Posterior vena cava (tissue), 2 donors: ENCODE data around the gene PCSK6. TPM values are rescaled to one million over a fixed set of nuclear protein-coding genes. Genes with fewer than 3 reads are reported as not detected.

ENCODE experiments used
- DNase-seq: peaks from one replicate; pipeline ENCODE4 v3.0.0-alpha.2; 2020; ENCODE audit warnings: low spot score
- intact Hi-C, 2 donors: fragments of 100-400 bp; cut with DNase I; formaldehyde crosslinking; loops; one replicate each; pipeline versions ENCODE4 v1.14.1 to v1.14.2; 2022 to 2023
- long read RNA-seq, 2 donors: library from polyadenylated mRNA; unstranded; transcript quantifications; one replicate each; pipeline ENCODE4 v2.0.0, GENCODE V29; 2020 to 2021
- total RNA-seq, 2 donors: library from RNA; stranded (reverse); fragmentation: NEBNext Ultra II Directional; extraction: Animal tissue kit (Norgen Biotek cat#: 25700); gene quantifications; one replicate each; pipeline ENCODE4 v1.2.1, GENCODE V29; 2021
- donor health status: DM: yes; HTN: yes; CAD: no.
- donor health status: DM: yes; HTN: yes; CAD: no.

Gene PCSK6
- total RNA-seq: 1 to 10 TPM; 9.2 to 9.8 TPM
- long read RNA-seq, donor 1, full-length matches to known transcripts: 1 of 1 reads
- long read RNA-seq, donor 1, partial matches to known transcripts: 0 of 1 reads
- long read RNA-seq, donor 1, other reads (novel, unspliced or antisense): 0 of 1 reads
- long read RNA-seq, donor 2, partial matches to known transcripts: 2 of 6 reads
- long read RNA-seq, donor 2, other reads (novel, unspliced or antisense): 4 of 6 reads

GRCh38 chr15:101489599-101490407 is at the start of gene PCSK6:
PCSK6 (minus strand) TSS chr15:101489707; CDS start chr15:101489670, 37 bp downstream.
- intact Hi-C loops: loop anchor here in 1 of 2 donors (10.0 kb wide), 1 partner anchor 185 kb away; no protein-coding TSS in a partner anchor
- DNase-seq: peak; percentile 78

- intact Hi-C loops: loop anchor here in 1 of 2 donors (10.0 kb wide), 1 partner anchor 106 kb away; no protein-coding TSS in a partner anchor
- DNase-seq: no peak
These were observed 49.5 kb upstream of the PCSK6 start for GRCh38 chr15:101538996-101539395.

GRCh38 chr15:101538177-101538576 is 48.7 kb upstream of the PCSK6 start:
- no peak for DNase-seq

GRCh38 chr15:101537483-101538080 is 48.1 kb upstream of the PCSK6 start:
- intact Hi-C loops: loop anchor here in 1 of 2 donors (10.0 kb wide), 1 partner anchor 107 kb away; no protein-coding TSS in a partner anchor
- DNase-seq: no peak

More at GRCh38 chr15:101538177-101538576, 48.7 kb upstream of the PCSK6 start:
- intact Hi-C loops: loop anchor here in 1 of 2 donors (10.0 kb wide), 1 partner anchor 107 kb away; no protein-coding TSS in a partner anchor

GRCh38 chr15:101536875-101537405 is 47.4 kb upstream of the PCSK6 start:
- DNase-seq: no peak
- intact Hi-C loops: loop anchor here in 1 of 2 donors (10.0 kb wide), 1 partner anchor 108 kb away; no protein-coding TSS in a partner anchor

- DNase-seq: no peak
- intact Hi-C loops: loop anchor here in 1 of 2 donors (10.0 kb wide), 1 partner anchor 108 kb away; no protein-coding TSS in a partner anchor
These were observed 46.8 kb upstream of the PCSK6 start for GRCh38 chr15:101536166-101536874.

GRCh38 chr15:101535170-101535902 is 45.8 kb upstream of the PCSK6 start:
- intact Hi-C loops: loop anchor here in 1 of 2 donors (10.0 kb wide), 1 partner anchor 109 kb away; no protein-coding TSS in a partner anchor
- no peak for DNase-seq

GRCh38 chr15:101534376-101534970 is 45.0 kb upstream of the PCSK6 start:
- intact Hi-C loops: loop anchor here in 1 of 2 donors (10.0 kb wide), 1 partner anchor 110 kb away; no protein-coding TSS in a partner anchor
- no peak for DNase-seq

- intact Hi-C loops: loop anchor here in 1 of 2 donors (10.0 kb wide), 1 partner anchor 111 kb away; no protein-coding TSS in a partner anchor
- no peak for DNase-seq
These were observed 44.0 kb upstream of the PCSK6 start for GRCh38 chr15:101533371-101534140.

GRCh38 chr15:101532865-101533264 is 43.4 kb upstream of the PCSK6 start:
- no peak for DNase-seq
- intact Hi-C loops: loop anchor here in 1 of 2 donors (10.0 kb wide), 1 partner anchor 112 kb away; no protein-coding TSS in a partner anchor

GRCh38 chr15:101531170-101531569 is 41.7 kb upstream of the PCSK6 start:
- intact Hi-C loops: loop anchor here in 1 of 2 donors (10.0 kb wide), 1 partner anchor 114 kb away; no protein-coding TSS in a partner anchor
- no peak for DNase-seq

GRCh38 chr15:101530224-101530958 is 40.9 kb upstream of the PCSK6 start:
- intact Hi-C loops: loop anchor here in 1 of 2 donors (10.0 kb wide), 1 partner anchor 114 kb away; no protein-coding TSS in a partner anchor

GRCh38 chr15:101528917-101529299 is 39.4 kb upstream of the PCSK6 start:
- intact Hi-C loops: no loop called here
- DNase-seq: no peak

More at GRCh38 chr15:101530224-101530958, 40.9 kb upstream of the PCSK6 start:
- DNase-seq: no peak

- intact Hi-C loops: no loop called here
- no peak for DNase-seq
These were observed 38.8 kb upstream of the PCSK6 start for GRCh38 chr15:101528108-101528916.

GRCh38 chr15:101526890-101527289 is 37.4 kb upstream of the PCSK6 start:
- no peak for DNase-seq
- intact Hi-C loops: no loop called here
